HEK293 (cell line): ENCODE data around the gene GAREM1.

Experiments used
- CTCF ChIP-seq: fragments of 450-650 bp; formaldehyde crosslinking; IDR thresholded peaks from 2 replicates; pipeline ENCODE4 v1.5.1; 2016; ENCODE audit warnings: missing biosample characterization, missing genetic modification characterization
- KLF16 ChIP-seq: fragments of 450-650 bp; formaldehyde crosslinking; IDR thresholded peaks from 2 replicates; pipeline ENCODE4 v1.5.1; 2017; ENCODE audit warnings: missing biosample characterization, missing genetic modification characterization
- TCF7L2 ChIP-seq: IDR thresholded peaks from 2 replicates; pipeline ENCODE4 v1.6.1; 2011; ENCODE audit warnings: low read depth, mild to moderate bottlenecking, inconsistent platforms, low read length, moderate library complexity, borderline replicate concordance
- ZFP3 ChIP-seq: fragments of 450-650 bp; formaldehyde crosslinking; IDR thresholded peaks from 2 replicates; pipeline ENCODE4 v1.5.1; 2016; ENCODE audit warnings: low read depth, missing biosample characterization, missing genetic modification characterization
- ZFP69B ChIP-seq: fragments of 450-650 bp; formaldehyde crosslinking; IDR thresholded peaks from 2 replicates; pipeline ENCODE4 v1.5.1; 2016; ENCODE audit warnings: missing biosample characterization, missing genetic modification characterization
- ZNF223 ChIP-seq: fragments of 450-650 bp; formaldehyde crosslinking; IDR thresholded peaks from 2 replicates; pipeline ENCODE4 v1.5.1; 2016; ENCODE audit warnings: missing biosample characterization, missing genetic modification characterization
- ZNF571 ChIP-seq: fragments of 450-650 bp; formaldehyde crosslinking; IDR thresholded peaks from 2 replicates; pipeline ENCODE4 v1.5.0; 2017; ENCODE audit warnings: missing biosample characterization, missing genetic modification characterization
- ZNF785 ChIP-seq: fragments of 450-650 bp; formaldehyde crosslinking; IDR thresholded peaks from 2 replicates; pipeline ENCODE4 v1.5.1; 2016; ENCODE audit warnings: missing biosample characterization, missing genetic modification characterization
- ZNF792 ChIP-seq: fragments of 450-650 bp; formaldehyde crosslinking; IDR thresholded peaks from 2 replicates; pipeline ENCODE4 v1.5.1; 2016; ENCODE audit warnings: missing biosample characterization, missing genetic modification characterization
- TF ChIP-seq, protein P1 (sequence below): fragments of 450-650 bp; formaldehyde crosslinking; IDR thresholded peaks from 2 replicates; pipeline ENCODE4 v1.5.1; 2016; ENCODE audit warnings: missing biosample characterization, missing genetic modification characterization

DNA sequence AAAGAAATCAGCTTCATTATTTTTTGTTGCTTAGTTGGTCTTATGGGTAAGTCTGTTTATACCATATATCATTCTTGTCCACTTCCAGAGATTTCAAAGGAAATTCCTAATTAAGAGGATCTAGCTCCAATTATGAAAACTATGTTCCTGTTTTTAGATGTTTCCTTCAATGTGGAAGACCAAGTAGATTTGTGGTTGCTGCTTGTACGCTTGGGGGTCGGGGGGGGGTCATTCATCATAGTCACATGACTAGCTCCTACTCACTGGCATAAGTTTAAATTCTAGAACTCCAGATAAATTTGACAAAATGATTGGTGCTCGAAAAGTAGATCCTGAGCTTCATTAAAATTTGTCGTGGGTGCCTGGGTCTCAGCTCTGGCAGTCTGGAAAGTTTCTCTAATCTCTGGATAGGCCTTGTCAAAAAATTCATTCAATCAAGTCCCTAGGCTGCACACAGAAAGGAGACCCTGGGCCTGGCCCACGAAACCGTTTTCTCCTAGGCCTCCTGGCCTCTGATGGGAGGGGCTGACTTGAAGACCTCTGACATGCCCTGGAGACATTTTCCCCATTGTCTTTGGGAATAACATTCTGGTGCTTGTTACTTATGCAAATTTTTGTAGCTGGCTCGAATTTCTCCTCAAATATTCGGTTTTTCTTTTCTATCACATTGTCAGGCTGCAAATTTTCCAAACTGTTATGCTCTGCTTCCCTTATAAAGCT lies 218.4 kb downstream of the GAREM1 start:
- TF ChIP-seq CTCF: no peak
- TF ChIP-seq ZFP3 (tag by site-specific recombination): no peak
- no peak for TF ChIP-seq KLF16 (tag by site-specific recombination)
- TF ChIP-seq ZNF571 (tag by site-specific recombination): no peak
- TF ChIP-seq, protein P1, sequence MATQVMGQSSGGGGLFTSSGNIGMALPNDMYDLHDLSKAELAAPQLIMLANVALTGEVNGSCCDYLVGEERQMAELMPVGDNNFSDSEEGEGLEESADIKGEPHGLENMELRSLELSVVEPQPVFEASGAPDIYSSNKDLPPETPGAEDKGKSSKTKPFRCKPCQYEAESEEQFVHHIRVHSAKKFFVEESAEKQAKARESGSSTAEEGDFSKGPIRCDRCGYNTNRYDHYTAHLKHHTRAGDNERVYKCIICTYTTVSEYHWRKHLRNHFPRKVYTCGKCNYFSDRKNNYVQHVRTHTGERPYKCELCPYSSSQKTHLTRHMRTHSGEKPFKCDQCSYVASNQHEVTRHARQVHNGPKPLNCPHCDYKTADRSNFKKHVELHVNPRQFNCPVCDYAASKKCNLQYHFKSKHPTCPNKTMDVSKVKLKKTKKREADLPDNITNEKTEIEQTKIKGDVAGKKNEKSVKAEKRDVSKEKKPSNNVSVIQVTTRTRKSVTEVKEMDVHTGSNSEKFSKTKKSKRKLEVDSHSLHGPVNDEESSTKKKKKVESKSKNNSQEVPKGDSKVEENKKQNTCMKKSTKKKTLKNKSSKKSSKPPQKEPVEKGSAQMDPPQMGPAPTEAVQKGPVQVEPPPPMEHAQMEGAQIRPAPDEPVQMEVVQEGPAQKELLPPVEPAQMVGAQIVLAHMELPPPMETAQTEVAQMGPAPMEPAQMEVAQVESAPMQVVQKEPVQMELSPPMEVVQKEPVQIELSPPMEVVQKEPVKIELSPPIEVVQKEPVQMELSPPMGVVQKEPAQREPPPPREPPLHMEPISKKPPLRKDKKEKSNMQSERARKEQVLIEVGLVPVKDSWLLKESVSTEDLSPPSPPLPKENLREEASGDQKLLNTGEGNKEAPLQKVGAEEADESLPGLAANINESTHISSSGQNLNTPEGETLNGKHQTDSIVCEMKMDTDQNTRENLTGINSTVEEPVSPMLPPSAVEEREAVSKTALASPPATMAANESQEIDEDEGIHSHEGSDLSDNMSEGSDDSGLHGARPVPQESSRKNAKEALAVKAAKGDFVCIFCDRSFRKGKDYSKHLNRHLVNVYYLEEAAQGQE: no peak
- TF ChIP-seq TCF7L2: no peak
- no peak for TF ChIP-seq ZFP69B
- no peak for TF ChIP-seq ZNF223 (tag by site-specific recombination)
- TF ChIP-seq ZNF785 (tag by site-specific recombination): no peak
- TF ChIP-seq ZNF792 (tag by site-specific recombination): no peak
